GM10847 (cell line): ENCODE data around the gene SPEF1.

ENCODE experiments used
- POLR2A ChIP-seq: IDR thresholded peaks from 2 replicates; pipeline ENCODE4 v1.6.1; 2011; ENCODE audit not compliant: insufficient read length; ENCODE audit errors: extremely low read depth

Gene SPEF1

DNA sequence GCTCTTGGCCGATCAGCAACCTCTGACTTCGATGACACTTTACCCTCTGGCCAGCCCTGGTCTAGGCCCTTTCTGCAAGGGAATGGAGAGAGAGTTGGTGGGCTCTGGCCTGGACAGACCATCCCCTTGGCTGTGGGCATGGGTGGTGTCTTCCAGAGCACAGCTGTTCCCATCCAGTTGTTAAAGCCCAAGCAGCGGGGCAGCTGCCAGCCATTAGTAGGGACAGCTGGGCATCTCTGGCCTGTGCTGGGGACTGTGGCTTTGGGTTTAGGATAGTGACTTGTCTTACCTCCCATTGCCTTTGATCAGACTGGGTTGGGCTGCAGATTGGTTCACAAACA is 17.6 kb upstream of the SPEF1 start:
- TF ChIP-seq POLR2A = no peak

DNA sequence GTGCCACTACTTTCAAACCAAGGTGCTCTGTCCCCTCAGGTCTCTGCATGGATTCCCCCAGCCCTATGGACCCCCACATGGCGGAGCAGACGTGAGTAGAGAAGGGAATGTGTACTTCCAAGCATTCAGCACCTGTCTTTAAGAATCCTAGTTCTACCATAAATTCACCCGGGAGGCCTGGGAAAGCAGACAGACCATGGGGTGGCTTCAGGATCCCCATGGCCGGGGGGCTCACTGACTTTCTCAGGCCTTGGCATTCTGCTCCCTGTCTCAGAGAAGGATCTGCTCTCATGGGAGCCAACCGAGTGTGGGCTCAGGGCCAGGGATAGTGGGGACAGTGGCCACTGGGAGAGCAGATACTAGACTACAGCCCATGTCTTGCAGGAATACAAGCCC is 17.1 kb upstream of the SPEF1 start:
- TF ChIP-seq POLR2A = no peak

DNA sequence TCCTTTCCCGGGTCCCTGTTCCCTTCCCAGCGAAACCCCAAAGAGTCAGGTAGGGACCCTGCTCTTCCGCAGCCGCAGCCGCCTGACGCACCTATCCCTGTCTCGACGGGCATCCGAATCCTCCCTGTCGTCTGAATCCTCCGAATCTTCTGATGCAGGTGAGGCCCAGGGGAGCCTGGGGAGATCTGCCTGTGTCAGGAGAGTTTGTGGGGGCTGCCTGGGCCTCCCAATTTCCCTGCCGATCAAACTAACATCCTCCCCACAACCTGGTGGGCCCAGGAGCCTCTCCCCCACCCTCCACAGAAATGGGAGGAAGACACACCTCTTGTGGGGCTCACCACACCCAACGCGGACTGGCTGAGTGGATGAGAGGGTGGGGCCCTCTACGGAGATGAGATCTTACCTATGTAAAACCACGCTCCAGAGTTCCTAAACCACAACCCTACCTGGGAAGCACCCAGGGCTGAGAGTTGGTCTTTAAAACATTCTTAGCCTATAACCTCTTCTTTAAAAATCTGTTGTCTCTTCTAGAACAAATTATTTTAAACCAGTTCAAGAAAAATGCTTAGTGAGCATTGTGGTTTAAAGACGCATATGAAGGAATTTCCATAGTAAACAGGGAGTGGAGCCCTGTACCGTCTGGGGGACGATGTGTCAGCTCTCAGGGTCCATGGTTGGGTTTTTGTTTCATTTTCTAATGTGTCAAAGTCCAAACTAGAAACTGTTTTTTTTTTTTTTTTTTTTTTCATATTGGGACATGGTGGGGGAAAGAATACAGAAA is 16.5 kb upstream of the SPEF1 start:
- TF ChIP-seq POLR2A = no peak

DNA sequence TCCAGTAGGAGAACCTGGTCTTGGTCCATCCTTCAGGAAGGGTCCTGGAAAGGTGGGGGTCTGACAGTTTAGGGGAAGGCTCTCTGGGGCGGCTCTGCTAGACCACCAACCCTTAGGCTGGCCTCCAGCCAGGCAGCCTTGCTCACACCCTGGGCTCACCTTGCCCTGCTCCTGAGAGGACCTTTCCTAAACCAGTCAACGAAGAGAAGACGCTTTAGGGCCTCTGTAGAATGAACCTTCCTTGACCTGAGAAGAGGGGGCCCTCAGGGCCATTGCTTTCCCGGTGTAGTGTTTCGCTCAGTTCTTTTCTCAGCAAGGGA is 15.9 kb upstream of the SPEF1 start:
- no peak for TF ChIP-seq POLR2A

DNA sequence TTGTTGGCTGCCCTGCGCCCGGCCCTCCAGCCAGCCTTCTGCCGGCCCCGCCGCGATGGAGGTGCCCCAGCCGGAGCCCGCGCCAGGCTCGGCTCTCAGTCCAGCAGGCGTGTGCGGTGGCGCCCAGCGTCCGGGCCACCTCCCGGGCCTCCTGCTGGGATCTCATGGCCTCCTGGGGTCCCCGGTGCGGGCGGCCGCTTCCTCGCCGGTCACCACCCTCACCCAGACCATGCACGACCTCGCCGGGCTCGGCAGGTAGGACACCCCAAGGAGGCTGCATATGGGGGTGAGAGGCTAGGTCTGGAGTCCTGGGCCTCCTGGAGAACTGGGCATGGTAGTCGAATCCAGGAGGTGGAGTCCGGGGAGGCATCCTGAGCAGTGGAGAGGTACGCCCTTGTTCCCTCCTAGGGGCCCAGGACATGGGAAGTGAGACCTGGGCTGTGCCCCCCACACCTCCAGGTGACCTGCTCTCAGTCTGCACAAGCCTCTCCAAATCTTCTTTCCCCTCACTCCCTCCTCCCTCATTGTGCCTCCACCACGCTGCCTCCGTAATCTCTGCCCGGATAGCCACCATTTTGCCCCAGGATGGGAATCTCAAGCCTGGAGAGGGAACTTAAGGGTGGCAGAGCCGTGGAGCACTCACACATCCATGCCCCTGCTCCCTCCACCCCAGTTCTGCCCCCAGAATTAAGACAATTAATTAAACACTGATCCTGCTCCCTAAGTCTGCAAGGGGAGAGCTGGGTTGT is 15.4 kb upstream of the SPEF1 start:
- no peak for TF ChIP-seq POLR2A

DNA sequence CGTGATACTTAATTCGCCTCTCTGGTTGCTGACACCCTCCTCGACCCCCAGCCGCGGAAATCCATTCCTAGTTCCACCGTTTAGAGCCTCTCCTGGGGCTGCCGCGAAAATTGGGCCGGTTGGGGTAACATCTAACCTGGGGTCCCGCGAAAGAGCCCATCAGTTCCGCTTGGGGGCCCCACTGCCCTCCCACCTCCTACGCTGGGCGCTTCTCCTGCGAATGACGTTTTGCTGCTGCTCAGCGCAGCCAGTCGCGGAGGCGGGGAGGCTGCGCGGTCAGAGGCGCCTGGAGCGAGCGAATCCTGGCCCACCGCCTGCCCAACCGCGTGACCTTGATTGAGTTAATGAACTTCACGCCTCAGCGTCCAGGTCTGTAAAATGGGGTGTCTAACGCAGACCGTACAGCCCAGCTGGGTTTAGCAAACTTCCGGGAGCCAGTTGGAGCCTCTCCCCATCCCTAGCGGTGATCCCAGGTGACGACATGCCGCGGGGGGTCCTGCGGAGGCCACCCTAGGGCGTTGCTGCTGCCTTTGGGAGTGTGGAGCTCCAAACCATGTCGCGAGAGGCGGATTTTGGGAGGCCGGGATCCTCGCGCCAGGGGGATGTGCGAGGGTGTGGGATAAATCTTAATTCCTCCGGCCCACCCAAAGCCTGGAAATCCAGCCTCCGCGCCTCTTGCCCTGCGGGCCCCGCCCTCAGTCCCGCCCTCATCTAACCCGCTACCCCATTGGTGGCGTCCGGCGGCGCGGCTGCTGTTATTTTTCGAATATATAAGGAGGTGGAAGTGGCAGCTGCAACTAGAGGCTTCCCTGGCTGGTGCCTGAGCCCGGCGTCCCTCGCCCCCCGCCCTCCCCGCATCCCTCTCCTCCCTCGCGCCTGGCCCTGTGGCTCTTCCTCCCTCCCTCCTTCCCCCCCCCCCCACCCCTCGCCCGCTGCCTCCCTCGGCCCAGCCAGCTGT is 14.5 kb upstream of the SPEF1 start, which contains the start of gene CDC25B:
Gene CDC25B (plus strand): TSS at position 800 of the 958 bp plus-strand sequence. CDS start 222 bp downstream, outside the sequence.
- TF ChIP-seq POLR2A = peak; percentile 41

DNA sequence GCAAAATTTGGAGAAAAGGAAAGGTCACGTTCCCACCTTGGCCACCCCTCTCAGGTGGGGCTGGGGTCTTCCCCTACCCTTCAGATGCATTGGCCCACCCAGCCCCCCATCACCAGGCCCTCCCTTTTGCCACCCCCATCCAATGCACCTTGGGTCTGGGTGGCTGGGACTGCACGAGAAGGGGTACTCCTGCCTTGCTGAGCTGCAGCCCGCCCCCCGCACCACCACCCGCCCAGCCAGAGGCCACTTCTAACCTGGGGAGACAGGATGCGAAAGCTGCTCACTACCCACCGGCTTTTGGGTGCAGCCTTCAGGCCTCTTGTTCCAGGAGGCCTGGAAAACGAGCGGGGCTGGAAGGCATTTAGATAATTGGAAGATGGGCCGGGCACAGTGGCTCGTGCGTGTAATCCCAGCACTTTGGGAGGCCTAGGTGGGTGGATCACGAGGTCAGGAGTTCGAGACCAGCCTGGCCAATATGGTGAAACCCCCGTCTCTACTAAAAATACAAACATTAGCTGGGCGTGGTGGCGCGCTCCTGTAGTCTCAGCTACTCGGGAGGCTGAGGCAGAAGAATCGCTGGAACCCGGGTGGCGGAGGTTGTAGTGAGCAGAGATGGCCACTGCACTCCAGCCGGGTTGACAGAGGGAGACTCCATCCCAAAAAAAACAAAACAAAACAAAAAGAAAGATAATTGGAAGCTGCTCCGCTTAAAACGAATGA is 13.6 kb upstream of the SPEF1 start:
- TF ChIP-seq POLR2A = no peak

DNA sequence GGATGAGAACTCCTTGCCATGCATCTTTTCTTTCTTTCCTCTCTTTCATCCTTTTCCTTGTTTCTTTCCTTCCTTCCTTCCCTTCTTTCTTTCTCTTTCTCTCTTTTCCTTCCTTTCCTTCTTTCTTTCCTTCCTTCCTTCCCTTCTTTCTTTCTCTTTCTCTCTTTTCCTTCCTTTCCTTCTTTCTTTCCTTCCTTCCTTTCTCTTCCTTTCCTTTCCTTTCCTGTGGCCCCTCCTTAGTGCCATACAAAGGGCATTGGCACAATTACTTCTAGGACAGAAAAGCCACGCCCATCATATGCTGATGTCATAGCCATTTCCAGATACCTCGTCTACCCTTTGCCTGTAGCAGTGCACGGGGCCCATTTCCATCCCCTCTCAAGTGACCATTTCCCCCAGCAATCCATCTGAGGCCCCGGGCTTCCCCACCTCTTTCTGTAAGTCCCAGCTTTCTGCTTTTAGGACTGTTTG is 7.5 kb upstream of the SPEF1 start:
- TF ChIP-seq POLR2A = no peak

DNA sequence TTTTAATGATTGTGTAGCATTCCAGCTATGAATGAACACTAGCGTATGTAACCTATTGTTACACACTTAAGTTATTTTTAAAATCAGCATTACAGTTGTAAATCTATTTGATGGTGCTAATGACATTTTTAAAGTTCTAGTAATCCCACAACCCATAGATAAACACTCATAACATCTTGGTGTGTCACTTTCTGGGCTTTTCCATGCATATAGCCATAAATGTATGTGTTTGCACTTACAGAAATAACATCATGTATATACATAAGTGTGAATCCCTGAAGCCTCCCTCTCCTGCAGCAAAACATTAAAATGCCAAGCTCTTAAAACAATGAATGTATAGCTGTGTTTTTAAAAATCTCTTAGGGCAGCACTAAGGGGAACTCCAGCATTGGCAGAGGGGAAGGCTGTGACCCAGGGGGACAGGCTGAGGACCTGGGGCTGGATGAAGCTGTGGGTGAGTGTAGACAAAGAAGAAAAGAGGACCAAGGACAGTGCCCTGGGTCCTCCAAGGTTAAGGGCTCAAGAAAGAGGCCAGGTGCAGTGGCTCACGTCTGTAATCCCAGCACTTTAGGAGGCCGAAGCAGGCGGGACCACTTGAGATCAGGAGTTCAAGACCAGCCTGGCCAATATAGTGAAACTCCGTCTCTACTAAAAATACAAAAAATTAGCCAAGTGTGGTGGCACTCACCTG is 6.2 kb upstream of the SPEF1 start:
- no peak for TF ChIP-seq POLR2A

DNA sequence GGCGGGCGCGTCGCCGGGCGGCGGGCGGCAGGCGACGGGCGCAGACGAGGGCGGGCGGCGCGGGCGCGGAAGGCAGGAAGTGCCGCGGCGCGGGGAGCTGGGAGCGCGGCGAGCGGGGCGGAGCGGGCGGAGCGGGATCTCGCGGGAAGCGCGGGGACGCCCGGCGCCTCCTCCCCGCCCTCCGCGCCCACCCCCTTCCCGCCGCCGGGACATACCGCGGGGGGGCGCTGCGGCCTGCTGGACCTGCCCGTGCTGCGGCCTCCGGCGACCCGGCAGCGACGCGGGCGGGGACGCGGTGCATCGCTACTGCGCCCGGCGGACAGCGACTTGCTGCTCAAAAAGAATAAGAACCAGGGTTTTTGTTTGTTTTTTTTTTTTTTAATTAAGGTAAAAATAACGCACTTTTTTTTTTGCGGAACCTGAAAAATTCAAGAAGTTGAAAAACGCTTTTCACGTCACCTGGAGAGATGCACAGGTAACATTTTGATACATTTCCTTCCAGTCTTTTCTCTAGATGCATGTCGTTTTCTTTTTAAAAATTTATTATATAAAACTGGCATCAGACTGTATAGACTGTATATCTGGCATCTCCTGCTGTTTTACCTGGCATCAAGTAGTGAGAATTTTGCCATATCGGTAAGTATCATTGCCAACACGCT is 5.5 kb upstream of the SPEF1 start, which contains the start of gene CENPB:
Gene CENPB (minus strand): TSS at position 76 of the 659 bp plus-strand sequence. CDS start 257 bp downstream, outside the sequence.
- TF ChIP-seq POLR2A = peak; percentile 61

DNA sequence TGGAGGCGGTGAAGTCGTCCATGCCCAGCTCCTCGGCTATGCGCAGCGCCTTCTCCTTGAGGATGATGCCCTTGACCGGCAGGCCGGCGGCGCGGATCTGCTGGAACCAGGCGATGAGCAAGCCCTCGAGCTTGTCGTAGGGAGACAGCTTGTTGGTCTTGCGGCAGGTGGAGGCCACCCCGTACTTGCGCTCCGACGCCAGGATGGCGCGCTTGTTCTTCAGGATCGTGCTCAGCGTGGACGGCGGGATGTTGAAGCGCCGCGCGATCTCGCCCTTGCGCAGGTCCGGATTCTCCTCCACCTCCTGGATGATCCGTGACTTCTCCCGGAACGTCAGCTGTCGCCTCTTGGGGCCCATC is 4.9 kb upstream of the SPEF1 start:
- no peak for TF ChIP-seq POLR2A

DNA sequence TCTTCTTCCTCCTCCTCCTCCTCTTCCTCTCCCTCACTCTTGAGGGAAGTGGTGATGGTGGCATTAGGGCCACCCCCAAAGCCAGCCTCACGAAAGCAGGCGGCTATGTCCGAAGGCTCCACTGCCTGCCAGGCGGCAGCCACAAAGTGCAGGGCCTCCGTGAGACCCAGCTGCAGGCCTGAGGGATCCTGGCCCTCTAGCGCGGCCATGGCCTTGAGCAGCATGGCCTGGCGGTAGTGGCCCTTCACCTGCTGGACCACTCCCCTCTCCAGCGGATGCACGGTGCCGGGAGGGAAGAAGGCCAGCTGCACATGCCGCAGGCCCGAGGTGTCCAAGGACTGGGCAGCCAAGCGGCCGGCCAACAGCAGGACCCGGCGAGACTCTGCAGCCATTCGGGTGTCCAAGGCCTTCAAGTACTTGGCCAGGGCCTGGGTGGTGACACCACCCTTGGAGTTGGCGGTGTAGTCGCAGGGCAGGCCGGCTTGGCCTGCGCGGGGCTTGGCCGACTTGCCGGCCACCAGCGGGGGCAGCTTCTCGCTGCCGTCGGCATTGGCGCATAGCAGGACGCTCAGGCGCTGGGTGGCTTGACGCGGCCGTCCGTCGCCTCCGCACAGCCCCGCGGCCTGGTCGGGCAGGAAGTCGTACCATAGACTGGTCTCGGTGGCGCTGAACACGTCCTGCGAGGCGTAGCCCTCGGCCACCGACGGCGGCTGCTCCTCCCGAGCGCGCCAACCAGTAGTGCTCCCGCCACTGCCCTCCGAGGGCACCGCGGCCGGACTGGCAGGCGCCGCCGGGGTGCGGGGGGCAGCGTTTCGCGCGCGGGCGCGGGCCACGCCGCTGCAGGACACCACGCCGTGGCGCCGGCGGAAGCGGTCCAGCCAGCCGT is 4.2 kb upstream of the SPEF1 start:
- TF ChIP-seq POLR2A = no peak

DNA sequence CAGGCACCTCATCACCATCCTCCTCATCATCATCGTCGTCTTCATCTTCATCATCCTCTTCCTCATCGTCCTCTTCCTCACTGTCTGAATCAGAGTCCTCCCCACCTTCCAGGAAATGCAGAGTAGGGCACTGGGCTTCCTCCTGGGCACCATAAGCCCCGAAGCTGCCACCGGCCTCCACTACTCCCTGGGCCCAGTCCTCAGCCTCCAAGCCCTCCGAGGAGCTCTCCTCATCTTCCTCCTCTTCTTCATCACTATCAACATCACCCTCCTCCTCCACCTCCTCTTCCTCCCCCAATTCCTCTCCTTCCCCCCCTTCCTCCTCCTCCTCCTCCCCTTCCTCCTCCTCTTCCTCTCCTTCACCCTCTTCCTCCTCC is 3.6 kb upstream of the SPEF1 start:
- no peak for TF ChIP-seq POLR2A

DNA sequence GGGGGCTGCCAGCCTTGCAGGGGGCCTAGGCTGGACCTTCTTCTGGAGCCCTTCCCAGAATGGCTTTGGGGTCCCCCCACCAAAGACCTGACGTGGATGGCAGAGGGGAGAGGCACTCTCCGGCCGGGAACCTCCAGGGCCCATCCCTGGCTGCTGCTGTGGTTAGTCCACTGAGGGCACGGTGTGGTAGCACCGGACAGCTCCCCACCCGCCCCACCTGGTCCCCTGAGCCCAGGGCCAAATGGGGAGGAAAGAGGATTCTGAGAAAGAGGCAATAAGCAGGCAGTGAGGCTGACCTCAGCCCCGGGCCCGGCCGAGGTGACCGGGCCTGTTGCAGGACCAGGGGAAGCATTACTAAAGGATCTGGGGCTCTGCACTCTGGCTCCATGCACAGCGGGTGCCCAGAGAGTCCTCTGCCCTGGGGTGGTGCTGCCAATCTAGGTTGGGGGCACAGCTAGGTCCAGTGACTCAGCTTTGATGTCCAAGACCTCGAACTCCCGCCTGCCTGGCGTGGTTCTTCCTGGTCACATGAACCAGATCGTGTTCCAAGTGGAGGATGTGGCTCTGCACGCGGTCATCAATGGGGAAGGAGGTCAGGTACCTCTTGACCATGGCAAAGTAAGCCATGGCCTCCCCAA is 3.1 kb upstream of the SPEF1 start:
- no peak for TF ChIP-seq POLR2A
